ENCODE results near the gene DACH1.

DACH1 gene

DNA sequence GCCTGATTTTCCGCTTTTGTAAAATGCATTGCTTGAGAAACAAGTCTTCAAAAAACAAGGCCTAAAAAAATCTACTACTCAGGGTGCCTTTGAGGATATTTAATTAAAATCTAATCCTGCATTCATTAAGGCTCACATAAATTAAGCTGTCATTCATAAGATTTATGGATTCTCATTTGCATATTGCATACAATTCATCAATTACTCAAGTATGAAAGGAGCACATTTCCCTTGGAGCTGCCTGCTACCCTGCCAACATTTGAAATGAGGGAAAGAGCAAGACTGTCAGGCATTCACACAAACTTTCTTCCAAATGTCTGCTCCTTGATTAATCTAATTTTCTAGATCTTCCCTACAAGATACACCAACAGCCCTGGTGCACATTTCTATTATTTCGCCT is 140.0 kb downstream of the DACH1 start:
- Histone ChIP-seq H3K27ac (replicated peaks) (no peak overlapping the region), H3K4me3 (replicated peaks; ENCODE audit: insufficient read depth, low read length) (no peak overlapping the region), H3K27me3 (ENCODE audit: insufficient read depth, poor library complexity, severe bottlenecking) (no peaks in the 10 kb centered on the region)
- TF ChIP-seq GABPA (IDR thresholded peaks at IDR 0.05; ENCODE audit: low read depth) (no peak), SPI1 (IDR thresholded peaks at IDR 0.05; ENCODE audit: borderline replicate concordance, low read depth) (no peak), POLR2AphosphoS5 (IDR thresholded peaks at IDR 0.05; ENCODE audit: low read depth) (no peak)
- TF ChIP-seq, protein P1, sequence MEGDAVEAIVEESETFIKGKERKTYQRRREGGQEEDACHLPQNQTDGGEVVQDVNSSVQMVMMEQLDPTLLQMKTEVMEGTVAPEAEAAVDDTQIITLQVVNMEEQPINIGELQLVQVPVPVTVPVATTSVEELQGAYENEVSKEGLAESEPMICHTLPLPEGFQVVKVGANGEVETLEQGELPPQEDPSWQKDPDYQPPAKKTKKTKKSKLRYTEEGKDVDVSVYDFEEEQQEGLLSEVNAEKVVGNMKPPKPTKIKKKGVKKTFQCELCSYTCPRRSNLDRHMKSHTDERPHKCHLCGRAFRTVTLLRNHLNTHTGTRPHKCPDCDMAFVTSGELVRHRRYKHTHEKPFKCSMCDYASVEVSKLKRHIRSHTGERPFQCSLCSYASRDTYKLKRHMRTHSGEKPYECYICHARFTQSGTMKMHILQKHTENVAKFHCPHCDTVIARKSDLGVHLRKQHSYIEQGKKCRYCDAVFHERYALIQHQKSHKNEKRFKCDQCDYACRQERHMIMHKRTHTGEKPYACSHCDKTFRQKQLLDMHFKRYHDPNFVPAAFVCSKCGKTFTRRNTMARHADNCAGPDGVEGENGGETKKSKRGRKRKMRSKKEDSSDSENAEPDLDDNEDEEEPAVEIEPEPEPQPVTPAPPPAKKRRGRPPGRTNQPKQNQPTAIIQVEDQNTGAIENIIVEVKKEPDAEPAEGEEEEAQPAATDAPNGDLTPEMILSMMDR (IDR thresholded peaks at IDR 0.05; ENCODE audit: insufficient read depth, low read length): no peak
- TF ChIP-seq, protein P2, sequence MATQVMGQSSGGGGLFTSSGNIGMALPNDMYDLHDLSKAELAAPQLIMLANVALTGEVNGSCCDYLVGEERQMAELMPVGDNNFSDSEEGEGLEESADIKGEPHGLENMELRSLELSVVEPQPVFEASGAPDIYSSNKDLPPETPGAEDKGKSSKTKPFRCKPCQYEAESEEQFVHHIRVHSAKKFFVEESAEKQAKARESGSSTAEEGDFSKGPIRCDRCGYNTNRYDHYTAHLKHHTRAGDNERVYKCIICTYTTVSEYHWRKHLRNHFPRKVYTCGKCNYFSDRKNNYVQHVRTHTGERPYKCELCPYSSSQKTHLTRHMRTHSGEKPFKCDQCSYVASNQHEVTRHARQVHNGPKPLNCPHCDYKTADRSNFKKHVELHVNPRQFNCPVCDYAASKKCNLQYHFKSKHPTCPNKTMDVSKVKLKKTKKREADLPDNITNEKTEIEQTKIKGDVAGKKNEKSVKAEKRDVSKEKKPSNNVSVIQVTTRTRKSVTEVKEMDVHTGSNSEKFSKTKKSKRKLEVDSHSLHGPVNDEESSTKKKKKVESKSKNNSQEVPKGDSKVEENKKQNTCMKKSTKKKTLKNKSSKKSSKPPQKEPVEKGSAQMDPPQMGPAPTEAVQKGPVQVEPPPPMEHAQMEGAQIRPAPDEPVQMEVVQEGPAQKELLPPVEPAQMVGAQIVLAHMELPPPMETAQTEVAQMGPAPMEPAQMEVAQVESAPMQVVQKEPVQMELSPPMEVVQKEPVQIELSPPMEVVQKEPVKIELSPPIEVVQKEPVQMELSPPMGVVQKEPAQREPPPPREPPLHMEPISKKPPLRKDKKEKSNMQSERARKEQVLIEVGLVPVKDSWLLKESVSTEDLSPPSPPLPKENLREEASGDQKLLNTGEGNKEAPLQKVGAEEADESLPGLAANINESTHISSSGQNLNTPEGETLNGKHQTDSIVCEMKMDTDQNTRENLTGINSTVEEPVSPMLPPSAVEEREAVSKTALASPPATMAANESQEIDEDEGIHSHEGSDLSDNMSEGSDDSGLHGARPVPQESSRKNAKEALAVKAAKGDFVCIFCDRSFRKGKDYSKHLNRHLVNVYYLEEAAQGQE (IDR thresholded peaks at IDR 0.05; ENCODE audit: insufficient replicate concordance, low read depth): no peak
- DNase-seq (ENCODE audit: low read depth in 1 of 2, low spot score in 1 of 2): no peak

DNA sequence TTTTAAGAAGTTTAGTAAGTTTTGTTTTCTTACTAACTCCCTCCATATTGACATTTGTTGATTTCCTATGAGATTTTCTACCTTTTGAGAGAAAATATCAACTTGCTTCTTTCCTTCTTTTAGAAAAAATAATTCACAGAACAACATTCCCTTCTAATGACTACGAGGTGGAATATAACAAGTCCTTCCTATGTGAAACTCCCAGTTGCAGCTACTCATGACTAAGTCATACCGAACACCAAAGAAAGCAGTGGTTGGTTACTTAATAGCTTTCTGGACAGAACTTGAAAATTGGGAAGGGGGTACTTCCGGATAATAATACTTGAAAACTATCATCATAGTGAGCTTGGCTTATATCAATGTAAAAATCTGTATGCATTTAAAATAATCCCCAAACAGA is 144.8 kb downstream of the DACH1 start:
- TF ChIP-seq SPI1 (IDR thresholded peaks at IDR 0.05; ENCODE audit: borderline replicate concordance, low read depth): no peak
- Histone ChIP-seq H3K27ac (replicated peaks) (no peak overlapping the region), H3K27me3 (ENCODE audit: insufficient read depth, poor library complexity, severe bottlenecking) (no peaks in the 10 kb centered on the region), H3K4me3 (replicated peaks; ENCODE audit: insufficient read depth, low read length) (no peak overlapping the region)
- DNase-seq (ENCODE audit: low read depth in 1 of 2, low spot score in 1 of 2): no peak

DNA sequence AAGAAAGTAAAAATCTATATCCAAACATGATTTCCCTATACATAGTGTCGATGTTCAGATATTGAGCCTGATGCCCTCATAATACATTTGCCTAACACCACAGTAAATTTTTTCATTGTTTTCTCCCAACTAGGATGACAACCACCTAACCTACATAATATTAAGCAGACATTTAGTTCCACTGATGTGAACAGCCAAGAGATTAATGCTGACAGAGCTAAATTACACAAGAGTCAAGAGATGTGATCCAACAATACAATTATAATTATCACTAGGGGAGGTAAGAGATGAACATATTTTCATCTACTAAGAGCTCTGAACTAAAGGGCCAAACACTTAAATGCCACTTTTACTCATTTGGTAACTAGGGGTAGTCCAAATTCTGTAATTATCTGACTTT is 145.9 kb downstream of the DACH1 start:
- TF ChIP-seq SPI1 (IDR thresholded peaks at IDR 0.05; ENCODE audit: borderline replicate concordance, low read depth) (no peak), GABPA (IDR thresholded peaks at IDR 0.05; ENCODE audit: low read depth) (no peak), POLR2AphosphoS5 (IDR thresholded peaks at IDR 0.05; ENCODE audit: low read depth) (no peak)
- TF ChIP-seq, protein P2 (IDR thresholded peaks at IDR 0.05; ENCODE audit: insufficient replicate concordance, low read depth): no peak
- TF ChIP-seq, protein P1 (IDR thresholded peaks at IDR 0.05; ENCODE audit: insufficient read depth, low read length): no peak
- DNase-seq (ENCODE audit: low read depth in 1 of 2, low spot score in 1 of 2): no peak
- H3K27me3 ChIP-seq (ENCODE audit: insufficient read depth, poor library complexity, severe bottlenecking): no peaks in the 10 kb centered on the region
- H3K4me3 ChIP-seq (replicated peaks; ENCODE audit: insufficient read depth, low read length): no peak overlapping the region
- no peak overlapping the region for H3K27ac ChIP-seq (replicated peaks)

- H3K27me3 ChIP-seq (ENCODE audit: insufficient read depth, poor library complexity, severe bottlenecking): no peaks in the 10 kb centered on the region
- H3K4me3 ChIP-seq (replicated peaks; ENCODE audit: insufficient read depth, low read length): no peak overlapping the region
- no peak overlapping the region for H3K27ac ChIP-seq (replicated peaks)
- TF ChIP-seq, protein P2 (IDR thresholded peaks at IDR 0.05; ENCODE audit: insufficient replicate concordance, low read depth): no peak
- TF ChIP-seq POLR2AphosphoS5 (IDR thresholded peaks at IDR 0.05; ENCODE audit: low read depth): no peak
- TF ChIP-seq, protein P1 (IDR thresholded peaks at IDR 0.05; ENCODE audit: insufficient read depth, low read length): no peak
- TF ChIP-seq GABPA (IDR thresholded peaks at IDR 0.05; ENCODE audit: low read depth): no peak
- TF ChIP-seq SPI1 (IDR thresholded peaks at IDR 0.05; ENCODE audit: borderline replicate concordance, low read depth): no peak
- DNase-seq (ENCODE audit: low read depth in 1 of 2, low spot score in 1 of 2): no peak
Observed at GRCh38 chr13:71718931-71719330, 148.1 kb downstream of the DACH1 start.
